ENCODE data around the gene FMN2.

GRCh38 chr1:240134113-240134512 lies 42.4 kb downstream of the FMN2 start:
- no peak for TF ChIP-seq CTCF (conservative IDR thresholded peaks at IDR 0.05)
- TF ChIP-seq EZH2 (IDR thresholded peaks at IDR 0.05; ENCODE audit: low read depth), result no peak
